Neural progenitor cell (in vitro differentiated cells): ENCODE measurements around the gene RPL39L. TPM values are rescaled to one million over a fixed set of nuclear protein-coding genes. Genes with fewer than 3 reads are reported as not detected.

Experiments used
- DNase-seq: peaks from one replicate; pipeline ENCODE4 v3.0.0-alpha.2; 2016; ENCODE audit warnings: low spot score
- H2AFZ ChIP-seq: fragments of 200-600 bp; sonication (generic); replicated peaks from 2 replicates; pipeline ENCODE4 v1.6.1; 2016; ENCODE audit warnings: antibody characterized with exemption
- H3F3A ChIP-seq: fragments of 200-600 bp; sonication (generic); 2 replicates; pipeline ENCODE4 v1.6.1; 2016; ENCODE audit warnings: antibody characterized with exemption, low read depth
- H3K27ac ChIP-seq: fragments of 200-600 bp; sonication (generic); 2 replicates; pipeline ENCODE4 v1.5.1; 2016; ENCODE audit warnings: mild to moderate bottlenecking
- H3K27me3 ChIP-seq: fragments of 200-600 bp; sonication (generic); 2 replicates; pipeline ENCODE4 v1.6.1; 2016; ENCODE audit warnings: mild to moderate bottlenecking, moderate library complexity
- H3K36me3 ChIP-seq: fragments of 200-600 bp; sonication (generic); 2 replicates; pipeline ENCODE4 v1.5.1; 2016
- H3K4me1 ChIP-seq: fragments of 200-600 bp; sonication (generic); 2 replicates; pipeline ENCODE4 v1.6.1; 2016; ENCODE audit warnings: mixed run types
- H3K4me2 ChIP-seq: fragments of 200-600 bp; sonication (generic); 2 replicates; pipeline ENCODE4 v1.6.1; 2016
- H3K4me3 ChIP-seq: fragments of 200-600 bp; sonication (generic); 2 replicates; pipeline ENCODE4 v1.5.1; 2016
- H3K79me2 ChIP-seq: fragments of 200-600 bp; sonication (generic); 2 replicates; pipeline ENCODE4 v1.6.1; 2016; ENCODE audit warnings: low read depth
- H3K9ac ChIP-seq: fragments of 200-600 bp; sonication (generic); 2 replicates; pipeline ENCODE4 v1.6.1; 2016
- H3K9me3 ChIP-seq: fragments of 200-600 bp; sonication (generic); 2 replicates; pipeline ENCODE4 v1.5.1; 2016; ENCODE audit warnings: low read depth
- H4K20me1 ChIP-seq: fragments of 200-600 bp; sonication (generic); 2 replicates; pipeline ENCODE4 v1.6.1; 2016; ENCODE audit warnings: low read depth
- H3K27ac Mint-ChIP-seq: 3 replicates; pipeline ENCODE4 v1.8.0; 2021; ENCODE audit warnings: mixed read lengths
- H3K27me3 Mint-ChIP-seq: 2 replicates; pipeline ENCODE4 v1.8.0; 2022; ENCODE audit warnings: low read depth, mild to moderate bottlenecking, inconsistent platforms, moderate library complexity, mixed read lengths; ENCODE audit not compliant: insufficient read depth
- H3K36me3 Mint-ChIP-seq: 3 replicates; pipeline ENCODE4 v1.8.0; 2021; ENCODE audit warnings: mixed read lengths
- H3K4me1 Mint-ChIP-seq: 3 replicates; pipeline ENCODE4 v1.8.0; 2021; ENCODE audit warnings: mixed read lengths
- H3K4me3 Mint-ChIP-seq: 3 replicates; pipeline ENCODE4 v1.8.0; 2021; ENCODE audit warnings: mild to moderate bottlenecking, moderate library complexity, mixed read lengths
- H3K9me3 Mint-ChIP-seq: 3 replicates; pipeline ENCODE4 v1.8.0; 2020; ENCODE audit warnings: mixed read lengths
- CTCF ChIP-seq: fragments of 200-600 bp; sonication (generic); IDR thresholded peaks from 2 replicates; pipeline ENCODE4 v1.5.1; 2017; ENCODE audit warnings: antibody characterized with exemption, mild to moderate bottlenecking
- EZH2 ChIP-seq: fragments of 200-600 bp; sonication (generic); IDR thresholded peaks from 2 replicates; pipeline ENCODE4 v1.6.1; 2017; ENCODE audit warnings: antibody characterized with exemption, mild to moderate bottlenecking, moderate library complexity
- EZH2phosphoT487 ChIP-seq: fragments of 200-600 bp; sonication (generic); IDR thresholded peaks from 2 replicates; pipeline ENCODE4 v1.6.1; 2017; ENCODE audit warnings: antibody characterized with exemption
- total RNA-seq: library from RNA; depleted of rRNA; stranded (reverse); fragments of >200 nt; gene quantifications from 2 replicates; pipeline ENCODE4 v1.2.3, GENCODE V29; 2015; ENCODE audit warnings: low replicate concordance

The RPL39L gene
- total RNA-seq, 1 donor from 2014 or later, result 49.1 TPM

GRCh38 chr3:187088701-187089100 lies 50.6 kb downstream of the RPL39L start:
- no peak overlapping the region for H3K4me3 ChIP-seq
- TF ChIP-seq EZH2phosphoT487, result no peak
- TF ChIP-seq EZH2, result no peak
- TF ChIP-seq CTCF, result no peak
- H3F3A ChIP-seq, result no peaks in the 10 kb centered on the region
- H3K9me3 ChIP-seq, result peaks cover 6% of the 10 kb centered on the region
- no peaks in the 10 kb centered on the region for H3K27me3 Mint-ChIP-seq
- no peaks in the 10 kb centered on the region for H3K79me2 ChIP-seq
- H3K36me3 Mint-ChIP-seq, result no peaks in the 10 kb centered on the region
- H3K9ac ChIP-seq, result no peak overlapping the region
- H3K27ac ChIP-seq, result no peak overlapping the region
- no peak overlapping the region for H3K4me2 ChIP-seq
- no peak overlapping the region for H3K4me3 Mint-ChIP-seq
- peaks cover 32% of the 10 kb centered on the region for H3K9me3 Mint-ChIP-seq
- DNase-seq, result no peak
- no peaks in the 10 kb centered on the region for H3K36me3 ChIP-seq
- no peaks in the 10 kb centered on the region for H3K4me1 Mint-ChIP-seq
- H2AFZ ChIP-seq, result no peak overlapping the region
- H3K27ac Mint-ChIP-seq, result no peak overlapping the region
- no peaks in the 10 kb centered on the region for H3K27me3 ChIP-seq
- H3K4me1 ChIP-seq, result no peaks in the 10 kb centered on the region
- H4K20me1 ChIP-seq, result no peaks in the 10 kb centered on the region

- H3K4me2 ChIP-seq, result no peak overlapping the region
- Mint-ChIP-seq H3K27ac (no peak overlapping the region), H3K36me3 (no peaks in the 10 kb centered on the region), H3K27me3 (peaks cover 2% of the 10 kb centered on the region), H3K4me3 (no peak overlapping the region), H3K4me1 (no peaks in the 10 kb centered on the region), H3K9me3 (peaks cover 27% of the 10 kb centered on the region)
- H3F3A ChIP-seq, result no peaks in the 10 kb centered on the region
- H3K27me3 ChIP-seq, result no peaks in the 10 kb centered on the region
- H3K27ac ChIP-seq, result no peak overlapping the region
- no peak overlapping the region for H3K9ac ChIP-seq
- no peak overlapping the region for H3K4me3 ChIP-seq
- no peaks in the 10 kb centered on the region for H3K36me3 ChIP-seq
- TF ChIP-seq EZH2phosphoT487, result no peak
- TF ChIP-seq CTCF, result no peak
- no peak for TF ChIP-seq EZH2
- H4K20me1 ChIP-seq, result no peaks in the 10 kb centered on the region
- H3K9me3 ChIP-seq, result peaks cover 6% of the 10 kb centered on the region
- H3K79me2 ChIP-seq, result no peaks in the 10 kb centered on the region
- no peak for DNase-seq
- no peak overlapping the region for H2AFZ ChIP-seq
- H3K4me1 ChIP-seq, result no peaks in the 10 kb centered on the region
Measured at GRCh38 chr3:187086831-187087230, 52.5 kb downstream of the RPL39L start.

- Histone ChIP-seq H3K4me2 (no peak overlapping the region), H3K36me3 (no peaks in the 10 kb centered on the region), H3F3A (no peaks in the 10 kb centered on the region), H3K27me3 (no peaks in the 10 kb centered on the region), H4K20me1 (no peaks in the 10 kb centered on the region), H3K9ac (no peak overlapping the region), H3K27ac (no peak overlapping the region), H3K4me3 (no peak overlapping the region), H3K9me3 (peaks cover 6% of the 10 kb centered on the region), H3K4me1 (no peaks in the 10 kb centered on the region), H2AFZ (no peak overlapping the region), H3K79me2 (no peaks in the 10 kb centered on the region)
- DNase-seq, result no peak
- no peak overlapping the region for H3K4me3 Mint-ChIP-seq
- peaks cover 27% of the 10 kb centered on the region for H3K9me3 Mint-ChIP-seq
- H3K27ac Mint-ChIP-seq, result no peak overlapping the region
- no peaks in the 10 kb centered on the region for H3K4me1 Mint-ChIP-seq
- H3K27me3 Mint-ChIP-seq, result peaks cover 2% of the 10 kb centered on the region
- H3K36me3 Mint-ChIP-seq, result no peaks in the 10 kb centered on the region
- TF ChIP-seq CTCF, result no peak
- TF ChIP-seq EZH2phosphoT487, result no peak
- no peak for TF ChIP-seq EZH2
Measured at GRCh38 chr3:187085933-187086332, 53.4 kb downstream of the RPL39L start.
